Astrocyte (in vitro differentiated cells and primary cell): Measurements from ENCODE around the gene SPATA2. TPM values are rescaled to one million over a fixed set of nuclear protein-coding genes. Genes with fewer than 3 reads are reported as not detected.

Experiments used
- DNase-seq: peaks from one replicate; pipeline ENCODE4 v3.0.0-alpha.2; 2010; ENCODE audit warnings: low read depth
- FAIRE-seq: peaks from 2 replicates; lab custom pipeline; 2011; peaks lifted over from hg19 to GRCh38; lab: Jason Lieb, UNC
- H2AFZ ChIP-seq: 2 replicates; pipeline ENCODE4 v1.6.0; 2012; ENCODE audit warnings: low read depth, low read length, inconsistent platforms
- H3K27ac ChIP-seq: 2 replicates; pipeline ENCODE4 v1.5.1; 2011; ENCODE audit warnings: low read depth, low read length, inconsistent platforms
- H3K27me3 ChIP-seq: 2 replicates; pipeline ENCODE4 v1.6.0; 2011; ENCODE audit warnings: low read length, inconsistent platforms; ENCODE audit not compliant: insufficient read depth
- H3K36me3 ChIP-seq: 2 replicates; pipeline ENCODE4 v1.5.1; 2011; ENCODE audit warnings: low read length, inconsistent platforms; ENCODE audit not compliant: insufficient read depth
- H3K4me1 ChIP-seq: 2 replicates; pipeline ENCODE4 v1.5.1; 2011; ENCODE audit warnings: low read length, inconsistent platforms; ENCODE audit not compliant: insufficient read depth
- H3K4me2 ChIP-seq: 2 replicates; pipeline ENCODE4 v1.6.0; 2012; ENCODE audit warnings: low read length, inconsistent platforms
- H3K4me3 ChIP-seq: 2 replicates; pipeline ENCODE4 v1.5.1; 2011; ENCODE audit warnings: low read depth, mild to moderate bottlenecking, low read length, inconsistent platforms; ENCODE audit not compliant: insufficient read depth
- H3K79me2 ChIP-seq: 2 replicates; pipeline ENCODE4 v1.6.0; 2012; ENCODE audit warnings: mild to moderate bottlenecking, low read length, inconsistent platforms; ENCODE audit not compliant: insufficient read depth
- H3K9ac ChIP-seq: 2 replicates; pipeline ENCODE4 v1.6.0; 2012; ENCODE audit warnings: mild to moderate bottlenecking, low read length, inconsistent platforms
- H3K9me3 ChIP-seq: 2 replicates; pipeline ENCODE4 v1.5.1; 2012; ENCODE audit warnings: low read depth, mild to moderate bottlenecking, low read length, inconsistent platforms; ENCODE audit not compliant: insufficient read depth
- H4K20me1 ChIP-seq: 2 replicates; pipeline ENCODE4 v1.6.0; 2012; ENCODE audit warnings: low read length, inconsistent platforms; ENCODE audit not compliant: insufficient read depth
- H3K27ac Mint-ChIP-seq: one replicate; pipeline ENCODE4 v1.8.0; 2021; ENCODE audit warnings: mild to moderate bottlenecking, mixed read lengths; ENCODE audit not compliant: unreplicated experiment
- H3K27me3 Mint-ChIP-seq: one replicate; pipeline ENCODE4 v1.8.0; 2021; ENCODE audit warnings: low read depth, mixed read lengths; ENCODE audit not compliant: unreplicated experiment
- H3K36me3 Mint-ChIP-seq: one replicate; pipeline ENCODE4 v1.8.0; 2021; ENCODE audit warnings: low read depth, mixed read lengths; ENCODE audit not compliant: unreplicated experiment
- H3K4me1 Mint-ChIP-seq: one replicate; pipeline ENCODE4 v1.8.0; 2021; ENCODE audit warnings: low read depth, mixed read lengths; ENCODE audit not compliant: unreplicated experiment
- H3K4me3 Mint-ChIP-seq: one replicate; pipeline ENCODE4 v1.8.0; 2021; ENCODE audit warnings: mild to moderate bottlenecking, moderate library complexity, mixed read lengths; ENCODE audit not compliant: unreplicated experiment
- H3K9me3 Mint-ChIP-seq: one replicate; pipeline ENCODE4 v1.8.0; 2021; ENCODE audit warnings: mild to moderate bottlenecking, mixed read lengths; ENCODE audit not compliant: unreplicated experiment
- CTCF ChIP-seq: IDR thresholded peaks from 2 replicates; pipeline ENCODE4 v1.5.1; 2011; ENCODE audit warnings: low read depth, mild to moderate bottlenecking, inconsistent platforms, low read length, moderate library complexity; ENCODE audit not compliant: insufficient read depth
- EZH2 ChIP-seq: IDR thresholded peaks from 2 replicates; pipeline ENCODE4 v1.6.1; 2012; ENCODE audit warnings: mild to moderate bottlenecking, low read length, inconsistent platforms; ENCODE audit not compliant: insufficient read depth
- total RNA-seq: library from RNA; stranded (reverse); gene quantifications from 2 replicates; pipeline ENCODE4 v1.2.1, GENCODE V29; 2021

Gene SPATA2
- total RNA-seq, 1 donor from 2014 or later, result 7.3 TPM

DNA sequence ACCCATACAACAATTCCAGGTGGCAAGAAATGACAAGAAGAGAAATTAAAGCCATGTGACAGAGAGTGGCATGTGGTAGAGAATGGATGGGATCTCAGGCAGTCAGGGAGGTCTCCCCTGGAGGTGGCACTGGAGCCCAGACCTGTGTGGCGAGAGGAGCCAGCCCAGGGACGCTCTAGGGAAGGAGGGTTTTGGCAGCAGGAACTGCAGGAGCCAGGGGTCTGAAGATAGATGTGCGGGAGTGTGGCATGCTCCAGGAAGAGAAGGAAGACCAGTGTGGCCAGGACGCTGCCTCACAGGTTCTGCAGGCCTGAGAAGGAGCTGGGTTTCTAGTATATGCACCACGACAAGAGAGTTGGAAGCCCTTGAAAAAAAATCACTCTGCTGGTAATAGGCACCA lies 45.1 kb downstream of the SPATA2 start:
- peaks cover 10% of the 10 kb centered on the region for H3K4me1 Mint-ChIP-seq
- no peaks in the 10 kb centered on the region for H3K36me3 ChIP-seq
- no peak overlapping the region for H3K9ac ChIP-seq
- H3K79me2 ChIP-seq, result no peaks in the 10 kb centered on the region
- H3K4me3 ChIP-seq, result no peak overlapping the region
- H3K27ac Mint-ChIP-seq, result no peak overlapping the region
- H3K4me3 Mint-ChIP-seq, result no peak overlapping the region
- H3K9me3 Mint-ChIP-seq, result no peaks in the 10 kb centered on the region
- no peaks in the 10 kb centered on the region for H3K9me3 ChIP-seq
- no peak overlapping the region for H3K27ac ChIP-seq
- H3K27me3 Mint-ChIP-seq, result no peaks in the 10 kb centered on the region
- H3K4me2 ChIP-seq, result no peak overlapping the region
- no peak overlapping the region for H2AFZ ChIP-seq
- FAIRE-seq (no peak), DNase-seq (no peak)
- no peaks in the 10 kb centered on the region for H4K20me1 ChIP-seq
- H3K4me1 ChIP-seq, result no peaks in the 10 kb centered on the region
- no peaks in the 10 kb centered on the region for H3K27me3 ChIP-seq
- no peak for TF ChIP-seq EZH2
- no peak for TF ChIP-seq CTCF
- H3K36me3 Mint-ChIP-seq, result peaks cover 4% of the 10 kb centered on the region

- DNase-seq, result no peak
Observed at GRCh38 chr20:49868964-49869363, 46.4 kb downstream of the SPATA2 start.

More at GRCh38 chr20:49868964-49869363, 46.4 kb downstream of the SPATA2 start:
- no peak overlapping the region for H3K27ac Mint-ChIP-seq
- H3K36me3 Mint-ChIP-seq, result peaks cover 6% of the 10 kb centered on the region
- H3K9me3 ChIP-seq, result no peaks in the 10 kb centered on the region
- no peaks in the 10 kb centered on the region for H3K27me3 Mint-ChIP-seq
- TF ChIP-seq EZH2 (no peak), CTCF (no peak)
- no peaks in the 10 kb centered on the region for H3K4me1 ChIP-seq
- no peaks in the 10 kb centered on the region for H3K9me3 Mint-ChIP-seq
- H3K4me3 ChIP-seq, result no peak overlapping the region
- no peak for FAIRE-seq
- no peaks in the 10 kb centered on the region for H3K36me3 ChIP-seq
- H3K4me3 Mint-ChIP-seq, result no peak overlapping the region
- no peaks in the 10 kb centered on the region for H3K79me2 ChIP-seq
- H3K4me1 Mint-ChIP-seq, result peaks cover 10% of the 10 kb centered on the region
- no peak overlapping the region for H3K4me2 ChIP-seq
- H3K9ac ChIP-seq, result no peak overlapping the region
- no peaks in the 10 kb centered on the region for H4K20me1 ChIP-seq
- no peak overlapping the region for H3K27ac ChIP-seq
- no peaks in the 10 kb centered on the region for H3K27me3 ChIP-seq
- no peak overlapping the region for H2AFZ ChIP-seq
